Suppressor macrophage treated with lipopolysaccharide for 1 hour (primary cell): ENCODE data around the gene ADGRL1.
"Not testable (repeated sequence)": the region's sequence is repeated elsewhere in the genome, so short reads cannot be mapped to it uniquely, and the experiment has no call there.

Experiments used
- DNase-seq, 3 donors: peaks; one replicate each; pipeline ENCODE4 v3.0.0-alpha.2; 2020 to 2022

ADGRL1 gene

DNA sequence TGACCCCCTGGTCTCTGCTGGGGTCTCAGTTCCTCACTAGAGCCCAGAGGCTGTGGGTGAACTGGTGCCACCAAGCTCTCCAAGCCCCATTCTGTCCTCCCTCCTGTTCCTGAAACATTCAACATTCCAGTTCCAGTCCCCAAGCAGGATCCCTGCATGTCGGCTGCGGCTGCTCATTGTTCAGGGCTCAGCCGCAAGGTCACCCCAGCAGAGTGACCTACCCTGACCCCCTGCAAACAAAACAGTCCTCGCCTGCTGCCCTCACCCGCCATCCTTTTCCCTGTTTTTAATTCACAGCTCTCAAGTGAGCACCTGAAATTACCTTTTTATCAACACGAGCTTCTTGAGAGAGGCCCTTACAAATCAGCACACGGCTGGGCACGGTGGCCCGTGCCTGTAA, 19.3 kb downstream of the ADGRL1 start:
- DNase-seq = not testable (repeated sequence)

DNA sequence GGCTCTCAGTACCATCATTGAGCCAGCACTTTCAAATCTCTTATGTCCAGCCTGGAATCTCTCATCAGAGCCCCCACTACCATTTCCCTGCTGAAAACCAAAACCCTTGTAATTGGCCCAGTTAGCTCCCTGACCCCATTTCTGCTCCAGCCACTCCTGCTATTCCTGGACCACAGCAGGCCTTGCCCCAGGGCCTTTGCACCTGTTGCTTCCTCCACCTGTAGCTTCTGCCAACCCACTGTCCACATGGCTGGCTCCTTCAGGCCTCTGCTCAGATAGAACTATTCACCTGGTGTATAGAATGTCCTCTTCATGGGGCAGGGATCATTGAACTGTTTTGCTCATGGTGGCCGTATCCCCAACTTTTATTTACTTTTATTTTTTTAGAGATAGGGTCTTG, 20.3 kb downstream of the ADGRL1 start:
- not testable (repeated sequence) for DNase-seq

DNA sequence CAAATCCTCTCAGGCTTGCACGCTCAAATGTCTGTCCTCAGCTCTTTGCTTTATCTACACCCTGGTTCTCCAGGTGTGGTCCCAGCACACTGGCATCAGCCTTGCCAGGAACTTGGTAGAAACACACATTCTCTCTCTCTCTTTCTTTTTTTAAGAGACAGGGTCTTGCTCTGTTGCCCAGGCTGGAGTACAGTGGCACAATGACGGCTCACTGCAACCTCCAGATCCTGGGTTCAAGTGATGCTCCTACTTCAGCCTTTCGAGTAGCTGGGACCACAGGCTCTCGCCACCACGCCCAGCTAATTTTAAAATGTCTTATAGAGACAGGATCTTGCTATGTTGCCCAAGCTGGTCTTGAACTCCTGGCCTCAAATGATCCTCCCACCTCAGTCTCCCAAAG, 20.8 kb downstream of the ADGRL1 start:
- no peak for DNase-seq

DNA sequence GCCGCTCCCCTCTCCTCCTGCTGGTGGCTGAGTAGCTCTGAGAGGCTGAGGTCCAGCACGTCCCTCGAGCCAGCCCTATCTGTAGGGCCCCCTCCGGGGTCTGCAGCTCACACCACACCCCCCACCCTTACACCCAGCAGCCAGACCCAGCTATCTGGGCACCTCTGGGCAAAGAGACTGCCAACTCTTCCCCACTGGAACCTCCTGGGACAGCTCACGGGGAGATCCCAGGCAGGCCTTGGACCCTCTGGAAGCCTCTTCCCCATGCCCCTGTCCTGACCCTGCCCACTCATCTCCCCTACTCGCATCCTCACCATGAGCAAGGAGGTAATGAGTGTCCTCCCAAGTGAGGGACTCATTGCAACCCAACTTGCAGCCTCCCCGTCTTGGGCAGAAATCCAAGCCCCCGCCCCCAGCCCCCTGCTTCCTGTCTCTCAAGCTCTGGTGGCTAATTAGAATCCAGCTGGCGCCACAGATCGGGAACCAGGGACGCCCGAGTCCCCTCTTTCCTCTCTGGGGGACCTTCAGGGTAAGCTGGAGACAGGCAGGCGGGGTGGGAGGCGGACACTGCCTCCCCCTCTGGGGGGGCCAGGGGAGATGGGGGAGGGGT, 22.1 kb downstream of the ADGRL1 start:
- DNase-seq = no peak

DNA sequence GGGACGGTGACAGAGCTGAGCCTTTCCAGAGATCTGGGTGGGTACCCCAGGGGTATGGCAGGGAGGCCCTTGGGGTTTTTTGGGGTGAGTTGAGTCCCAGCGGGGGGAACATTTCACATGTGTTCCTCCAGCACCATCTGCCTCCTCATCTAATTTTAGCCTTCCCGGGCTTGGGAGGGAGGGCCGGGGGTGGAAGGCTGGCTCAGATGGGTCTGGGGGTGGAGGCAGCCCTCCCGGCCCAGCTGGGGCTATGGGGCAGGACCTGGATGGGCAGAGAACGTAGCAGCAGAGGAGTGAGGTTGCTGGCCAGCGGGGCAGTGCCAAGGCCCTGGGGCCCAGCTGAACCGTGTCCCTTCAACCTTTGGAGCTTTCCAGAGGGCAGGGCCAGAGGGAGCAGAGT, 23.5 kb downstream of the ADGRL1 start:
- DNase-seq = no peak

DNA sequence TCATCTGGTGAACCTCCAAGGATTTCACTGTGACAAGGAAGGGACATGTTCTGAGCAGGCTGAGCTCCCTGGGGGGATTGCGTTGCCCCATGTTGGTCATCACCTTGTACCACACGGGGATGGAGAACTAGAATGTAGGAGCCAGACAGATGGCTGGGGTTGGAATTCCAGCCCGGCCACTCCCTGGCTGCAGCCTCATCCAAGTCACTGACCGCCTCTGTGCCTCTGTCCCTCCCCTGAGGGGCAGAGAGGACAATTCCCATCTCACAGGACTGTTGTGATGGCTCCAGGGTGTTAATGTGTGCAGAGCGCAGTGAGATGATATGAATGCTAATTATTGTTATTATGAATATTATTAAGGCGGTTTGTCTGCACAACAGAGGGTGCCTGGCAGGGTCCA, 24.1 kb downstream of the ADGRL1 start:
- no peak for DNase-seq

DNA sequence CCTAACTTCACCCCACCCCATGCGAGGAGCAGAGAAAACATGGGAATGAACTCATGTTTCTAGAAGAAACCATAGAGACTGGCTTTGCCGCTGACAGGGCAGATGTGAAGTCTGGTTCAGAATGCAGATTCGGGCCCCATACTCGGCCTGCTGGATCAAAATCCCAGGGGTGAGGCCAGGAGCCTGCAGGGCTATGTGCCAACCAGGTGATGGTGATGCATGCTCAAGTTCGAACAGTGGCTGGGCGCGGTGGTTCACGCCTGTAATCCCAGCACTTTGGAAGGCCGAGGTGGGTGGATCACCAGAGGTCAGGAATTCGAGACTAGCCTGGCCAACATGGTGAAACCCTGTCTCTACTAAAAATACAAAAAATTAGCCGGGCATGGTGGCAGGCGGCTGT, 24.8 kb downstream of the ADGRL1 start:
- DNase-seq = not testable (repeated sequence)

DNA sequence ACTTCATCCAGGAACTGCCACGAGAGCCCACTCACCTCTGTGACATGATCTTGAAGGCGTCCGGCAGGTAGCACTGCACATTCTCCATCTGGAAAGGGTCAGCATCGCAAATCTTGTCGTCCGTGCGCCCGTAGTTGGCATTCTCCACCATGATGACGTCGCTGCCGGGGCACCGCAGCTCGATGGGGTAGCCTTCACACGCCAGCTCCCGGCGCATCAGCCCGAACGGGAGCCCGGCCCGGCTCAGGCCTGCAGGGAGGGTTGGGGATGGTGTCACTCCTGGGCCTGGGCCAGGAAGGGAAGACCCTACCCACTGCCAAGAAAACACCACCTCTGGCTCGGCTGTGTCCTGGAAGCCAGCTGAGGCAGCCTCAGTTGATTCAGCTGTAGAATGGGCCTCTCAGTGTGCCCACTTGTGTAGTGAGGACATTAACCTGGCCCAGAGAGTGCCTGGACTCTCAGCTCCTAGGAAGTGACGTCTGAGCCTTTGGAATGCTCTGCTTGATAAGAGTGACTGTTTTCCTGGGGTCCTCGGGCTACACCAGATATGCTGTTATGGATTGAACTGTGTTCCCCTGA, 28.4 kb downstream of the ADGRL1 start:
- no peak for DNase-seq

DNA sequence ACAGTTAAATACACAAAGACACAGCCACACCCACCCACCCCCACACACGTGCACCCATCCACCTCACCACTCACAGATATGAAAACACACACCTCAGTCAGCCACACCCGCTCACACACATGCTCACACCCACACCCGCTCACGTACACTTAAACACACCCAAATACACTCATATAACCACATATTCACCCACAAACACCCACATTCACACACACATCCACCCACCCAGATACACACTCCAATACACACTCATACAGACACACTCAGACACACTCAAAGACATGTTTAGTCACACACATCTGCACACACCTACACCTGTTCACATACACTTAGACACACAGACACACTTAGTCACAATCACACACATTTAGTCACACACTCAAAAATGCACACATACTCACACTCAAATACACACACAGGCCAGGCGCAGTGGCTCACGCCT, 30.6 kb downstream of the ADGRL1 start:
- DNase-seq = no peak

DNA sequence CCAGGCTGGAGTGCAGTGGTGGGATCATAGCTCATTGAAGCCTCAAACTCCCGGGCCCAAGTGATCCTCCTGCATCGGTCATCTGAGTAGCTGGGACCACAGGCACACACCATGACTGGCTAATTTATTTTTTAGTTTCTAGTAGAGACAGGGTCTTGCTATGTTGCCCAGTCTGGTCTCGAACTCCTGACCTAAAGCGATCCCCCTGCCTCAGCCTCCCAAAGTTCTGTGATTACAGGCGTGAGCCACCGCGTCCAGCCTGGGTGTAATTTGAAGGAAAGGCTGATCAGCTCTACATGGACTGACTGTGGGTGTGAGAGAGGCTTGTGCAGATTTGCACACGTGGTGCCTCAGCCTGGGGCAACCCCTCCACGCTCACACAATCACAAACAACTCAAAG, 31.1 kb downstream of the ADGRL1 start:
- no peak for DNase-seq

DNA sequence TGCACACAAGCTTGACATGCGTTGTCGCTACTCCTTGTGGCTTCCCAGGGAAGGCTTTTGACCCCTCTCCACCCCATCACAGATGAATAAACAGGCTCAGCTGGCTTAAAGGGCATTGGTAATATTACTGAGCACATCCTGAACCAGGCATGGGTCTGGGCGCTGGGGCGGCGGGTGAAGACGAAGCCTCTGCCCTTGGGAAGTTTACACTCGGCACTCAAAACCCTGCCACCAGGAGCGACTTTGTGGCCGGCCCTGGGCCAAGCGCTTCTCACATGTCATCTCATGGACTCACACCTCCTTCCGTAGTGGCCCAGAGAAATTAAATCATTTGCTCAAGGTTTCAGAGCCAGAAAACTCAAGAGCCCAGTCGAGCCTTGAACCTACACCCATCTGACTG, 37.0 kb downstream of the ADGRL1 start:
- no peak for DNase-seq

DNA sequence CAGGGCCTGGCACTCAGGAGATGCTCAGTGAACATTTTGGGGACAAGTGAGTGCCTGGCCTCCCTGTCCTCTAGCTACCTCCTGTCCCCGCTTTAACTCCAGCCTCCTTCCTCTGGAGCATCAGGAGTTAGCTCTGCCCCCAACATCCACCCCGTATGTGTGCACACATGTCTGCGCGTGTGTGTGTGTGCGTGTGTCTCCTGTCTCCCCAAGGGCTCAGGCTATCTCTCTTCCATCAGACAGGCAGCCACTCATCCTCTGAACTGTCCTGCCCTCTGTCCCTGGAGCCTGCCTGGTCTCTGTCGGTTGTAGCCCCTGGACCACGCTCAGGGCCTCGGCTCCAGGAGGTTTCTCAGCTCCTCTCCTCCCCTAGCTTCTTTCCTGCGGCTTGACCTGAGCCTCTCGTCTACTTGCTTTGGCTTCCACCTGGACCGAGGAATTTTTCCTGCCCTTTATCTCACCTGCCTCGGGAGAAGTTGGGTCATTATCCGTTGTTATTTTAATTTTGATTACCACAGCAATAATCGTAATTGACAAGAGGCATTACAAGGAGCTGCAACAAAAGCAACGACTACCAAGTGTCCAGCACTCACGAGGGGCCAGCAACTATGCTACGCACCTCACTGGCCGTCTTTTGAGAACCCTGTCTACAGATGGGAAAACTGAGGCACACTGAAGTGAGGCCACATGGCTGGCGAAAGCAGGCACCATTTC, 37.6 kb downstream of the ADGRL1 start:
- no peak for DNase-seq

DNA sequence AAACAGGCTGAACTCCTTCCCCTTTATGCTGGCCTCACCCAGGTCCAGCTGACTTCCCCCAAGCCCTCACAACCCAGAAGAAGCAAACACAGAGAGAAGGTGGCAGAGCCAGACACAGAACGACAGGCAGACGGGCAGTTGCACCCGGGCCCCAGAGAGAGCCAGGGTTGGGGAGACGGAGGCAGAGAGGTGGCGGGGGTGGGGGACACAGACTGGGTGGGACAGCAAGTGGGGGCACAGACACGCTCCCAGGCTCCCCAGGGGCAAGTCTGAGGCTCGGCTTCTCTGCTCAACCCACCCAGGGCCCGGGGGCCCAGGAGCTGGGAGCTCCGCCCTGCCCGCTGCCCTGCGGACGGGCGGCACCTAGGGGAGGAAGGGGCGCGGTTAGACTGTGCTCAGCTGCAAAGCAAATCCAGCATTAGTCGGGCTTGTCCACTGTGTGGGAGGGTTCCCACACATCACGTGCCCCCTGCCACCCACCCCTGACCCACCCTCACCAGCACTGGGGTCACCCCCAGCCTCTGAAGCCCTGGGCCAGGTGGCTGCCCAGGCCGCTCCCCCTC, 38.3 kb downstream of the ADGRL1 start:
- DNase-seq = peak; percentile 28 to 54 (median 47)

DNA sequence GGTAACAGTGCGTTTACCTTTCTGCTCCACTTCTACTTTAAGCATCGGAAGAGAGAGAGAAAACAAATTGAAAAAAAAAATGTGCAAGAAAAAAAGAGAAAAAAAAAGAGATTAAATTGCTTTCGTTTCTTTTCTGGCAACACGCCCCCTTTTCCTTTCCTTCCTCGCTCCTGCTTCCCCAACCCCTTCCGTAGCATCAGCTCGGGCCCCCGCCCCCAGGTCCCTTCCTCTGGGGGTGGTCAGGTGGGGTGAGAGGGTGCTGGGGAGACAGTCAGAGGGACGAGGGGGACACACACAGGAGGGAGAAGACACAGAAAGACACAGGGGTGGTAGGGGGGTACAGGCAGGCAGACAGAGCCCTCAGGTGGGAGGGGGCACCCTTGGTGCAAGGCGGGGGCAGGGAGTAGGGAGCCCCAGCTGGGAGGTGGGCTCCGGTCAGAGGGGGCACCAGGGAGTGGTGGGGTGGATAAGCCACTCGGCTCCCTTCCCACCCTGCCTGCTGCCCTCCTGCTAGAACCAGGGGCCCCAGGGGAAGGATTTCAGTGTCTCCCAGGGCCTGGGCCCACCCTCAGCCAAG, 38.9 kb downstream of the ADGRL1 start:
- DNase-seq = peak in 1 of 3 donors; percentile 43

DNA sequence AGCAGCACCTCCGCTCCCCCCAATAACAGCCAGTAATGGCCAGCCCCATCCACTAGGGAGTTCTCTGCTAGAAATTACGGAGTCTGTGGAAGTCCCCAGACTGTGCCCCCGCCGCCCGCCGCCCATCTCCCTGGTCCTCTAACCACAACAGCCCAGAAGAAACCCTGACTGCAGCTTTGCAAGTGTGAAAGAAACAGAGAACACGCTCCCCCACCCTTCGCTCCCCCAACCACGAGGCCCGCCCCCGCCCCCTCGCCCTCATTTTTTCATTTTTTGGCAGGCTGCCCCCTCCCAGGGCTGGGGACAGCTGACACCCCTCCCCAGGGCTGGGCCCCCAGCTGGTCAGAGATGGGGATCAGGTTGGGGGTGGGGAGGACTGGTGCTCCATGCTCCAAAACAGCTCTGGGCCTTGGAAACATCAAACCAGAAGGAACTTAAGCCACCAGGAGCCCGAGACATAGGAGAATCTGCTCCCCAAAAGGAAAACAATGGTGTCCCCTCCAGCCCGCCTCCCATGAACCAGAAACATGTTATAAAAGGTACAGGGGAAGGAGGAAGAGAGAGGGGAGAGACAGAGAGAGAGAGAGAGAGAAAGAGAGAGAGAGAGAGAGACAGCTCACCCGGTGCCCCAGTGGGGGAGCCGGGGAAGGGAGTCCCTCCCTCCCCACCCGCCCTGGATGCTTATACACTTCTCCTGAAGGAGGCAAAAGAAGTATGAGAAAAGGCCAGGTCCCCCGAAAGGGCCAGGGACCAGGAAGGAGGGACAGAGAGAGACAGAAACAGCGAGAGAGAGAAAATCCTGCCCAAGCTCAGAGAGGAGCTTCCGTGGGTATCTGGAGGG, 39.8 kb downstream of the ADGRL1 start:
- DNase-seq = peak in 2 of 3 donors; percentile 22 to 44

DNA sequence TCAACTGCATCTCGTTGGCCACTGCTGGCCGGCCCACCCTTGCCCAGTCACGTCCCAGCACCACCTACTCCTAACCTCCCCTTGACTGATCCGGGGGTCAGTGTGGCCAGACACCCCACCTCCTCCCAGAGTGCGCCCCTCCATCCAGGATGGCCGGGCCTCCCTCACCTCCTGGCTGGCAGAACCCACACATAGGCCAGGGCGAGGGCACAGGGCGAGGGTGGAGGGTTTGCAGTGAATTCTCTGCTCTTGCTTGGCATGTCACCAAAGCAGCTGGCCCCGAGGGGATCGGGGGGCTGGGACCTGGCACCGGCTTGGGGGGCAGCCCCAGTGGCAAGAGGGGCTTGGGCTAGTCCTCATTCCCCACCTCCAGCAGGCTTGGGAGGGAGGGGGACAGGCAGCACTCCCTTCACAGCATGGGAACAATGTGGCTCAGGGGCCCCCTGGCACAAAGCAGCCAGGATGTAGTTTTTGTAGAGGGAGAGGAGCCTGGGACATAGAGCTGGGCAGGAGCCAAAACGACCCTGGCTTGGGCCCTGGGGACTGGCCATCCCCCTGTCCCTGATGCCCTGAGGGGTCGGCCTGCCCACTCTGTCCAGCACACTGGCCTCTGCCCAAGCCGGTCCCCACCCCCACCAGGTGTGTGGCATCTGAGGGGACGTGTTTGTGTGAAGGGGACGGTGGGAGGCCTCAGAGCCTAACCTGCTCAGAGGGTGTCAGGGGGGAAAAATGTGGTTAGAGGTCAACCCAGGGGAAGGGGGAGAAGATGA, 41.1 kb downstream of the ADGRL1 start:
- DNase-seq = no peak

DNA sequence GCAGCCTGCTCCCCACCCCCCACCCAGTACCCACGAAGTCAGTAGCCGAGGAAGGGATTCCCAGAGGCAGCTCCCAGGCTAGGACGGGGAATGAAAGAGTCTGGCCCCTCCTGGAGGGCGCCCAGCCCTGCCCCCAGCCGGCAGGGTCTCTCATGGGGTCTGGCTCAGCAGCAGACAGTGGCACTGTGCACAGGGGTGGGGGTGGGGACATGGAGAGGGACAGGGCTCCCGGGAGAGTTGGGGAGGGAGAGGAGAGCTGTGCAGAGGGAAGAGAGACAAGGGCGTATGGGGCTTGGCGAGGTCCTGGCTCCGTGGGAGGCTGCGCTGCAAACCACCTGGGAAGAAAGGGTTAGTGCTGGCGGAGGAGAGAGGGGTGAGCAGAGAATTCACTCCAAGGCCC, 41.9 kb downstream of the ADGRL1 start:
- DNase-seq = no peak

DNA sequence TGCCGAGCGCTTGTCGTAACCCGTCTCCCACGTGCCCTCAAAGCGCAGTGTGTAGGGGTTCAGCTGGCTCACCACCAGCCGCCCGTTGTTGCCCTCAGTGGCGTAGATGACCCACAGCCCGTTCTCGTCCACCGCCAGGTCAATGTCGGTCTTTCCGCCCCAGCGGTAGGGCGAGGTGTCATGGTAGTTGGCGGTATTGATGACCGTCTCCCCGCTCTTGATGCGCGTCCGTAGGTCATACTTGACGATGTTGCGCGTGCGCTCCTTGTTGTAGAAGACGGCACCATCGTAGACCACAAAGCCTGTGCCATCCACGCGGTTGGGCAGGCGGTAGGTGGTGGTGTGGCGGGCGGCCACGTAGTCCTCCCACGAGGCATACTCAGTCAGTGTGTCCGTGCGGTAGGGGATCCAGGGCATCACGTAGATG, 43.1 kb downstream of the ADGRL1 start:
- no peak for DNase-seq

DNA sequence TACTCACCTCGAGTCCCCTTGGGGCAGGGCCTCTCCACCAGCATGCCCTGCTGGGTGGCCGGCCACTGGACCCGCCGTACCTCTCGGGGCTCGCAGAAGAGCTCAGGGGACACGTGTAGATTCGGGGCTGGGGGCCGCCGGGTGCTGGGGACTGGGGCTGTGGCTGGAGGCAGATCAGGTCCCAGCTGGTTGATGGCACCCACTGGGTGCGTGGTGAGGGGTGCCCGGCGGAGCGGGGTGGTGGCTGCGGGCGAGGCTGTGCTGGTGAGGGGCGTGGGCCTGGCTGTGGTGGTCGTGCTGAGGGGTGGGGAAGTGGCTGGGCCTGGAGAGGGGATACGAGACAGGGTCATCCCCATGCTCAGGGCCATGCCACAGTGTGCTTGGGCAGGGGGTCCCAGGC, 44.7 kb downstream of the ADGRL1 start:
- DNase-seq = no peak

DNA sequence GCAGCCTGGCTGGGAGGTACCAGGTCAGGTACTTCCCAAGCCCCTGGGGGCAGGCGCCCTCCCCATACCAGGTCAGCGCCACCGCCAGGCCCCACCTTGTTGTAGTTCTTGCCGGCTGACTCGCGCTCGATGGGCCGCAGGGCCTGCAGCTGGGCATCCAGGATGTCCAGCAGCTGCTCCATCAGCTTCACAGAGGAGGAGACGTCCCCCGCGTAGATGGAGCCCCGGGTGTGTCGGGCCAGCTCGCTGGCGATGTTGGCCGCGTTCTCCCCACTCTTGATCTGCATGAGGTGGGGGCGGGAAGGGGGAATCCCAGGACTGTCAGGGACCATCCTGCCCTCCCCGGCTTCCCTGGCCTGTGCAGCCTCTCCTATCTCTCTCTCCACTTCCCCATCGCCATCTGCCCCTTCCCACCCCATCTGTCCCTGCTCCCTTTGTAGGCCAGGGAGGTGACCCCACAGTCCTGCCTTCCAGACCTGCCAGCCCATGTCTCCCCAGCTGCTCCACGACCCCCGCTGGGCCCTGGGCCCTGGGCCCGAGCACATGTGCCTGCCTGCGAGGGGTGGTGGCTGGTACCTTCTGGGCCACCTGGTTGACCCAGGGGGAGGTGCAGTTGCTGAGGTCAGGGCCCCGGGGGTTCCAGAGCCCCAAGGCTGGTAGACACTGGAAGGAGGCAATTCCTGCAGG, 45.8 kb downstream of the ADGRL1 start:
- no peak for DNase-seq

DNA sequence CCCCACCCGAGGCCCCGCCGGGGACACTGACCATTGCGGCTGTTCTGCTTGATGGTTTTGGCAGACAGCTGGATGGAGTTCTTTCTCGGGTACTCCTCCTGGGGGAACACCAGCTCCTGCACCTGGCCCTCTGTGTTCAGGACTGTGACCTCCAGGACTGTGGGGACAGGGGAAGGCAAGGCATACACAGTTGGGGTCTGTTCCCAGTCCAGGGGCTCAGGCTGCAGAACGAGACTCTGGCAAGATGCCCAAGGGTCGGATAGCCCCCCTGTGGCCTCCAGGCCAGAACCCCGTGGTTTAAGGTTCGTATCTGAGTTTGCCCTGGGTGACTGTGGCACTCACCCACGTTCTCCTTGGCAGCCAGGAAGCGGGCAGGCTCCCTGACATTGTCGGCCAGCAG, 46.9 kb downstream of the ADGRL1 start:
- no peak for DNase-seq
